Stimulated activated CD4-positive, alpha-beta T cell treated with anti-CD3 and anti-CD28 coated beads, TNF-alpha, amount 100 ng/mL, for 4 hours (primary cell): ENCODE results near the gene SEC61G.

Source experiments
- DNase-seq, 3 experiments: peaks; one replicate each; pipeline ENCODE4 v3.0.0-alpha.2; 2020; ENCODE audit warnings: low read depth in 3 of 3

SEC61G gene

DNA sequence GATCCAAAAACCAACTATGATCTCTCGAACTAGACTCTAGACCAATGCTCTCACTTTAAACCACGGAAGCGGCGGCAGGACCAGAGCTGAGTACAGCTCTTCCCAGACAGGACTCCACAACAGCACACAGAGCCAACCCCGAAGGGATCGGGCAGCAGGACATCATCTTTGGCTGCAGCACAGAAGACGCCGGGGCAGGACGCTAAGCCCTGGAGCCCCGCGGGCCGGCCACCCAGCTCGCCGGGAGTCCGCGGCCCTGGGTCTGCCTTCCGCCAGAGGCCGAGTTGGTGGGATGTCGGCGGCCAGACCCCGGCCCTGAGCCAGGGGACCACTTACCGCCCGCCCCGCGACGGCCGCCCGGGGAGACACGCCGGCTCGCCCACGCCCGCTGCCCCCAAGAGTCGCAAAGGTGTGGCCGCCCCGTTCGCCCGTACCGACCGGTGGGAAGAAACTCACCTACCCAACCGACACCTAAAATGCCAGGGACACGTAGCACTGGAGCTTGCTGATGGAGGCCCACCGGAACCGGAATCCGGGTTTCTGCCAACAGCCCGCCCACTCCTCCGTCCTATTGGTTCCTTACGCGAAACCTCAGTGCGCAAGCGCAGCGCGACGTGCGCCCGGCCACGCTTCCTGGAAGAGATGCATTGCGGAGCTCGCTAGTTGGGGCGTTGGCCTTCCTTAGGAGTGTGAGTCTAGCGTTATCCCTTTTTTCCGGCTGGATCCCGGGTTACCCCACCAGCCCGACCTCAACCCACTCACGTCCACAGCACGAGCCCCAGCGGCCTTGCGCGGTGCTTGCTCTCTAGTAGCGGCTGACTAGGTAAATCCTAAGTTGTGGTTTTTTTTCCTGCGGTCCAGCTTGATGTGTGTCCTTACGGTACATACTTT, at the start of gene SEC61G:
Gene SEC61G, minus strand, starts transcription at position 510 of the 891 bp plus-strand sequence. CDS start 1,623 bp downstream, outside the sequence.
- peak; percentile 92 to 94 (median 92) for DNase-seq

- no peak for DNase-seq
These were observed 43.8 kb upstream of the SEC61G start for GRCh38 chr7:54802841-54803240.

DNA sequence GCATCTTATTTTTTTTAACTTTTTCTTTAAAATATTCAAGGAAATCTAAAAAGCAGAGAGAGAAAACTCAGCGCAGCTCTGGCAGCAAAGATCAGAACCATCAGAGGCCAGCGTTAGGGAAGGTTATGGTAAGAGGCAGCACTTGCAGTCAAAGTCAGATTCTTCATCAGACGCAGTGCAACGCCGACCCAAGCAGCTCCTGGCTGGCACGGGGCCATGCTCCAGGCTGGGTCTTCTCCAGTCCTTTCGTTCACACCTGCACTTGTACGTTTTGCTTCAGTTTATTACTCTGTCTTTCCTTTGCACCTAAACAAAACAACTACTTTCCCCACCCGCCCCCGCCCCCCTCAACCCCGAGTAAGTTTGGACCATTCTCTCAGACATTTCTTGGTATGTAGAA, 43.1 kb upstream of the SEC61G start:
- no peak for DNase-seq

GRCh38 chr7:54799792-54800191, 40.8 kb upstream of the SEC61G start:
- no peak for DNase-seq

- DNase-seq = no peak
These were observed 39.5 kb upstream of the SEC61G start for GRCh38 chr7:54798530-54798929.

GRCh38 chr7:54796853-54797252, 37.8 kb upstream of the SEC61G start:
- DNase-seq = no peak

DNA sequence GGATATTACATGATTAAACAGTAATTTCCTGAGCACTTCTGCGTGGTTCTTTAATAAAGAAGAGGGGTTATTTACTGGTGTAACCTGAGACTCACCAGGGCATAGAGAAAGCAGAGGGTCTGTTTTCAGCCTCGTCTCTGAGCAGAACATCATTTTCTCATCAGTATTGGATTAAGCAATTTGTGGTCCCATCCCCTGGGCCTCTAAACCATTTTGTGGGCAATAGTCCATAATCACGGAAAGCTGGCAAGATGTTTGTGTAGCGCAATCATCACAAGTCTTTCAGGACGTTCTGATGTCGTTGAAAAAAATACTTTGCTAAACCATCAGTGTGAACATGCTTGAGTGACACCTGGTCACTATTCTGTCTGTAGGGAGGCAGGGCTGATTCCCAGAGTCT, 37.1 kb upstream of the SEC61G start:
- no peak for DNase-seq

- DNase-seq = no peak
These were observed 33.4 kb upstream of the SEC61G start for GRCh38 chr7:54792383-54792782.

DNA sequence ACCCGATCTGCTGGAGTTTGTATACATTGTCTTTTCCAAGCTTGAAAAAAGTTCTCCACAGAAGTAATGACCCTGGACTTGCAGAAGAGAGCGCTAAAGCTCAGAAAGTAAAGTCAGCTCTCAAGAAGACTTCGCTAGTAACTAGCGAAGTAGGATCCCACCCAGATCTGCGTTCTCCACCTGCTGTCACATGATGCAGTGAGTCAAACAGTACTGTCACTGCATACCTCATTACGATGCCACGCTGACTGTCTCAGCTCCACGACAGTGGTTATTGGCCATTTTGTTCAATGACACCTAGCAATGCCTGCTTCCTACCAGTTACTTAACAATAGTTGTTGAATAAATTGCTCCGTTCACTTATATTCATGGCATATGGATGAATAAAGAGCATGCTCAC, 29.7 kb upstream of the SEC61G start:
- no peak for DNase-seq

- no peak for DNase-seq
These were observed 26.2 kb upstream of the SEC61G start for GRCh38 chr7:54785261-54785660.

DNA sequence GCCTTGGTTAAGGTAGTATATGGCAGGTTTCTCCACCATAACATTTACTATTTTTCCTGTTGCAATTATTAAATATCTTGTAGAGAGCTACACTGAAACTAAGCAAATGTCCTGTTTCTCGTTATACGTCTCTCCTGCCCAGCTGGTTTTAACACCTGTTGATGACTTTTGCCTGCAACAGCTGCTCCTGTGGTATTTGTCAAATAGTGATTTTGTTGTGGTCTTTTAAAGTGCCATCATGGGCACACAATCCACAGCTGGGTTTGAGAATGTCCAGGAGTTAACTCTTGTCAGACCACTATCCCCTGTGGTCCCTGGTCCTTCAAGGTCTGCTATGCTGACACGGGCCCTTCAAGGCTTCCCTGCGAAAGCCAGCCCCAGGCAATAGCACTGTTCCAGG, 24.9 kb upstream of the SEC61G start:
- no peak for DNase-seq

DNA sequence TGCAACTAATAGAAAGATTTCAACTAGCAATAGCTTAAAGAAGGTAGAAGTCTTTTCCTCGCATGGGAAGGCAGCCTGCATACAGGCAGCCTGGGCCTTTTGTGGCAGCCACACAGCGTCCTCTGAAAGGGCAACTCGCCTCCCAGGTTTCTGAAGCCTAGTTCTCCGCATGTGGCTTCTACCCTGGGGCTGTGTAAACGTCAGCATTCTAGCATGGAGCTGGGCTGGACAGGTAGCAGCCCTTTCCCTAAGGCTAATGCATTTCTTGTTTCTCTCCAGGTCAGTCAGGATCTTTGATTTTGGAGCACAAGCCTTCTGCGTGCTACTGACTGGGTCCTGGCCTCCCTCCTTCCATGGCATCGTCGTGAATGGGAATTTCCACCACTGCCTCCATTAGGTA, 23.8 kb upstream of the SEC61G start:
- DNase-seq = no peak

- DNase-seq = no peak
These were observed 23.3 kb upstream of the SEC61G start for GRCh38 chr7:54782314-54782713.

DNA sequence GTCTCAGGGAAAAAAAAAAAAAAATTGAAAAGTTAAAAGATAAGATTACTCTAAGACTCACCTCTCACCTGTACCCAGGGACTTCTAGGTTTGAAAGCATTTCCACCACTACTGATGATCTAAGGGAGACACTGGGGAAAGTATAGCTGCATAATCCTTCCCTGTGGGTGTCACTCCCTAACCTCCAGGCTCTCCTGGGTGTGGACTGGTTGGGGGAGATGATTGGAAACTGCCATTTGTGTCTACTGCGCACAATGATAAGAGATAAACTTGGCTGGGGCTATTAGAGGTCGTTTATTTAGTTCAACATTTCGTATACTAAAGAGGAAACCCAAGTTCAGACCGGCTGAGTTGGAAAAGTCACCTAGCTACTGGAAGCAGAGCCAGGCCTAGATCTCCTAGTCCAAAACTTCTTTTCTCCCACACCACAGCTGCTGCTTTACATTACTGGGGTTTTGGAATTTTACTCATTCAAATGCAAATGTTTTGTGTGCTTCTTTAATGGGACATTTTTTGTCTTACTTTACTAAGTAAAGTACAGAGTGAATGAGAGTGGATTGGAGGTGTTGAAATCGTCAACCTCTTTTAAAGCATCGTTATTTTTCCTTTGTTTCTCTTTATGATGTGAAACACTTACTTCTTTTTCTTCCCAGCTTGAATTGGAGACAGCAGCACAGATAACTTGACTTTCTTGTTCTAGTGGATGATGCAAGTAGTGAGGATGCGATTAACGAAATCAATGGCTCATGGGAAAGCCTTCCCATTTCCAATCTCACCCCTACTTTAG, 22.3 kb upstream of the SEC61G start:
- DNase-seq = no peak

GRCh38 chr7:54780490-54780889, 21.5 kb upstream of the SEC61G start:
- no peak for DNase-seq

- no peak for DNase-seq
These were observed 19.9 kb upstream of the SEC61G start for GRCh38 chr7:54778696-54779540.

GRCh38 chr7:54778166-54778565, 19.2 kb upstream of the SEC61G start:
- DNase-seq = no peak

DNA sequence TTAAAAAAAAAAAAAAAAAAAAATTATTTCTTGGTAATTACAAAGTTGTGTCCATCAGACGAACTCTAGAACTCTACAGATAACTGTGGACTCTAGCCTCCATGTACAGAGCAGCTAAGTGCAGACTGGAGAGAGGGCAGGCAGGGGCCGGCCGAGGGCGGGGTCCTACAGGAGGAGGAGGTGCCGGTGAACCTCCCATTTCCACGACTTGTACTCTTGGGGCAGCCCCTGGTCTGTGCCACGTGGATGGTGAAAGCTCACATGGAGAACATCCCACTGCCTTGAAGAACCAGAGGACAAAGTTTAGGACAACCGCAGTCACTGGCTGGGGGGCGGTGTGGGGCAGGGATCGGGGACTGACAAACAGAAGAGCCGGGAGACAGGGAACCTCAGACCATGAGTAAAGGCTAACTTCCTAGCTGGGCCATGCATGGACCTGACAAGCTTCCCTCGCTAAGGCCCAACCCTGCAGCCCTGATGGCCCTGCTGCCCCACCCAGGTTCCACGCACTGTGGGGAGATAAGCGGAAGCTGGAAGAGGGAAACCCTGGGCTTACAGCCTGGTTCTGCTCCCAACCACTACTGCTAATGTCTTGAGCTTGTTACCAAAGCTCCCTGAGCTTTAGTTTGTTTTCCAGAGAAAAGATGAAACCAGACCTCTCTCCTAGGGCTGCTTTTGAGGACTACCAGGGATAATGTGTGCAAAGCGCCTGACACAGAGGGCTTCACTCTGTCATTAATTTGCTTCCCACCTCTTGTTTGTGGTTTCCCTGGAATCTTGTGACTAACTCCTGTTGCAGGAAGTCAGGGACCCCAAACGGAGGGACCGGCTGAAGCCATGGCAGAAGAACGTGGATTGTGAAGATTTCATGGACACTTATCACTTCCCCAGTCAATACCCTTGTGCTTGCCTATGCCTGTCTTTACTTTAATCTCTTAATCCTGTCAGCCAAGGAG, 16.1 kb upstream of the SEC61G start:
- DNase-seq = no peak

GRCh38 chr7:54773472-54774399, 14.7 kb upstream of the SEC61G start:
- DNase-seq = peak; percentile 44 to 46 (median 45)

- no peak for DNase-seq
These were observed 10.2 kb upstream of the SEC61G start for GRCh38 chr7:54769203-54769602.
